HG03378 (cell line): Measurements from ENCODE around the gene AOPEP.
"Not testable (repeated sequence)": the region's sequence is repeated elsewhere in the genome, so short reads cannot be mapped to it uniquely, and the experiment has no call there.

Experiments
- ATAC-seq: cut with Tn5 transposase; IDR thresholded peaks from one replicate; pipeline ENCODE4 v1.9.1; 2021; ENCODE audit warnings: mild to moderate bottlenecking, moderate library complexity; ENCODE audit not compliant: unreplicated experiment

Gene AOPEP

GRCh38 chr9:94950579-94951323 lies 224.3 kb downstream of the AOPEP start:
- ATAC-seq, result no peak

- ATAC-seq, result no peak
These were observed 225.0 kb downstream of the AOPEP start for GRCh38 chr9:94951324-94952135.

GRCh38 chr9:94952565-94953373 lies 226.3 kb downstream of the AOPEP start:
- peak; percentile 64 for ATAC-seq

GRCh38 chr9:94956731-94957130 lies 230.2 kb downstream of the AOPEP start:
- ATAC-seq, result no peak

GRCh38 chr9:94960964-94961363 lies 234.5 kb downstream of the AOPEP start:
- no peak for ATAC-seq

GRCh38 chr9:94961870-94962269 lies 235.4 kb downstream of the AOPEP start:
- no peak for ATAC-seq

- not testable (repeated sequence) for ATAC-seq
These were observed 239.1 kb downstream of the AOPEP start for GRCh38 chr9:94965631-94966030.

GRCh38 chr9:94966046-94966445 lies 239.5 kb downstream of the AOPEP start:
- ATAC-seq, result not testable (repeated sequence)

- ATAC-seq, result no peak
These were observed 241.0 kb downstream of the AOPEP start for GRCh38 chr9:94967482-94967881.

GRCh38 chr9:94971378-94972131 lies 245.1 kb downstream of the AOPEP start:
- ATAC-seq, result no peak

- ATAC-seq, result no peak
These were observed 247.0 kb downstream of the AOPEP start for GRCh38 chr9:94973451-94973941.

GRCh38 chr9:94974154-94974879 lies 247.8 kb downstream of the AOPEP start:
- ATAC-seq, result no peak

- no peak for ATAC-seq
These were observed 249.0 kb downstream of the AOPEP start for GRCh38 chr9:94975480-94975879.

GRCh38 chr9:94976077-94976476 lies 249.6 kb downstream of the AOPEP start:
- ATAC-seq, result no peak

GRCh38 chr9:94977416-94977815 lies 250.9 kb downstream of the AOPEP start:
- ATAC-seq, result no peak

GRCh38 chr9:94979904-94980507 lies 253.5 kb downstream of the AOPEP start:
- ATAC-seq, result no peak

GRCh38 chr9:94980947-94981722 lies 254.6 kb downstream of the AOPEP start:
- ATAC-seq, result no peak

- ATAC-seq, result no peak
These were observed 255.2 kb downstream of the AOPEP start for GRCh38 chr9:94981723-94982090.

GRCh38 chr9:94982211-94982610 lies 255.7 kb downstream of the AOPEP start:
- ATAC-seq, result no peak
